Mesothelial cell of epicardium (in vitro differentiated cells): ENCODE data around the gene KANSL1. TPM values are rescaled to one million over a fixed set of nuclear protein-coding genes. Genes with fewer than 3 reads are reported as not detected.
"Not testable (repeated sequence)": the region's sequence is repeated elsewhere in the genome, so short reads cannot be mapped to it uniquely, and the experiment has no call there.

Source experiments
- DNase-seq, 2 experiments: peaks; one replicate each; pipeline ENCODE4 v3.0.0; 2021; ENCODE audit warnings: low spot score in 2 of 2; ENCODE audit not compliant: unreplicated experiment in 2 of 2
- H3K27ac Mint-ChIP-seq: 2 replicates; pipeline ENCODE4 v1.8.0; 2021; ENCODE audit warnings: mixed read lengths
- H3K27me3 Mint-ChIP-seq: 2 replicates; pipeline ENCODE4 v1.8.0; 2021; ENCODE audit warnings: low read depth, mixed read lengths
- H3K36me3 Mint-ChIP-seq: 2 replicates; pipeline ENCODE4 v1.8.0; 2021; ENCODE audit warnings: mixed read lengths
- H3K4me1 Mint-ChIP-seq: 2 replicates; pipeline ENCODE4 v1.8.0; 2021; ENCODE audit warnings: mixed read lengths
- H3K4me3 Mint-ChIP-seq: 2 replicates; pipeline ENCODE4 v1.8.0; 2021; ENCODE audit warnings: mild to moderate bottlenecking, moderate library complexity, mixed read lengths
- H3K9me3 Mint-ChIP-seq: 2 replicates; pipeline ENCODE4 v1.8.0; 2021; ENCODE audit warnings: mixed read lengths
- total RNA-seq: library from RNA; stranded (reverse); gene quantifications from 3 replicates; pipeline ENCODE4 v1.2.1, GENCODE V29; 2021
- TF ChIP-seq, protein P1 (sequence below): fragments of 200-600 bp; sonication (generic); IDR thresholded peaks from one replicate; pipeline ENCODE4 v1.5.0; 2021; ENCODE audit warnings: antibody characterized with exemption; ENCODE audit not compliant: unreplicated experiment

The KANSL1 gene
- total RNA-seq, 1 donor from 2014 or later = 189 TPM

DNA sequence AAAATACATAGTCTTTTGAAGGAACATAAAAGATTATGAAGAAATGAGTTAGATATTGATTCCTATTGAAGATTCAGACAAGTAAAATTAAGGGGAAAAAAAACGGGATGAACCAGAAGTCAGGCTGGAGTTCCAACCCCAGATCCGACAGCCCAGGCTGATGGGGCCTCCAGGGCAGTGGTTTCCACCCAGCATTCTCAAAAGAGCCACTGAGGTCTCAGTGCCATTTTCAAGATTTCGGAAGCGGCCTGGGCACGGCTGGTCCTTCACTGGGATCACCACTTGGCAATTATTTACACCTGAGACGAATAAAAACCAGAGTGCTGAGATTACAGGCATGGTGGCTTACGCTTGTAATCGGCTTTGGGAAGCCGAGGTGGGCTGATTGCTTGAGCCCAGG lies 184.6 kb downstream of the KANSL1 start:
- no peaks in the 10 kb centered on the region for H3K27me3 Mint-ChIP-seq
- H3K4me1 Mint-ChIP-seq = peaks cover 2% of the 10 kb centered on the region
- H3K27ac Mint-ChIP-seq = no peak overlapping the region
- H3K4me3 Mint-ChIP-seq = no peak overlapping the region
- H3K36me3 Mint-ChIP-seq = no peaks in the 10 kb centered on the region
- DNase-seq = no peak
- H3K9me3 Mint-ChIP-seq = peaks cover 6% of the 10 kb centered on the region
- TF ChIP-seq, protein P1, sequence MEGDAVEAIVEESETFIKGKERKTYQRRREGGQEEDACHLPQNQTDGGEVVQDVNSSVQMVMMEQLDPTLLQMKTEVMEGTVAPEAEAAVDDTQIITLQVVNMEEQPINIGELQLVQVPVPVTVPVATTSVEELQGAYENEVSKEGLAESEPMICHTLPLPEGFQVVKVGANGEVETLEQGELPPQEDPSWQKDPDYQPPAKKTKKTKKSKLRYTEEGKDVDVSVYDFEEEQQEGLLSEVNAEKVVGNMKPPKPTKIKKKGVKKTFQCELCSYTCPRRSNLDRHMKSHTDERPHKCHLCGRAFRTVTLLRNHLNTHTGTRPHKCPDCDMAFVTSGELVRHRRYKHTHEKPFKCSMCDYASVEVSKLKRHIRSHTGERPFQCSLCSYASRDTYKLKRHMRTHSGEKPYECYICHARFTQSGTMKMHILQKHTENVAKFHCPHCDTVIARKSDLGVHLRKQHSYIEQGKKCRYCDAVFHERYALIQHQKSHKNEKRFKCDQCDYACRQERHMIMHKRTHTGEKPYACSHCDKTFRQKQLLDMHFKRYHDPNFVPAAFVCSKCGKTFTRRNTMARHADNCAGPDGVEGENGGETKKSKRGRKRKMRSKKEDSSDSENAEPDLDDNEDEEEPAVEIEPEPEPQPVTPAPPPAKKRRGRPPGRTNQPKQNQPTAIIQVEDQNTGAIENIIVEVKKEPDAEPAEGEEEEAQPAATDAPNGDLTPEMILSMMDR = no peak

DNA sequence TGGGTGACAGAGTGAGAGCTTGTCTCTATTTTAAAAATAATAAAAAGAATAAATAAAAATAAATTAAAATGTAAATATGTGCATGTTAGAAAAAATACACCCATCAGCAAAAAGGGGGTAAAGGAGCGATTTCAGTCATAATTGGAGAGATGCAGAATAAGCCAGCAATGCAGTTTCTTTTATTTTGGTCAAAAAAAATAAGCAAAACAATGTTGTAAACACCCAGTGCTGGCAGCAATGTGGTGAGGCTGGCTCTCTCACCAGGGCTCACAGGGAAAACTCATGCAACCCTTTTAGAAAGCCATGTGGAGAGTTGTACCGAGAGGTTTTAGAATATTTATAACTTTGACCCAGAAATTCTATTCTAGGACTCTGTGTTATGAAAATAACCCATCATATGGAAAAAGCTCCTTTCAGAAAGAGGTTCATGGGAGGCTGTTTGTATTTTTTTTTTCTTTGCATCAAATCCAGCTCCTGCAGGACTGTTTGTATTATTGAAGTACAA lies 185.7 kb downstream of the KANSL1 start:
- Mint-ChIP-seq H3K36me3 (no peaks in the 10 kb centered on the region), H3K27ac (no peak overlapping the region), H3K4me1 (no peaks in the 10 kb centered on the region), H3K9me3 (peaks cover 6% of the 10 kb centered on the region), H3K4me3 (no peak overlapping the region), H3K27me3 (no peaks in the 10 kb centered on the region)
- TF ChIP-seq, protein P1 = no peak
- DNase-seq = no peak

DNA sequence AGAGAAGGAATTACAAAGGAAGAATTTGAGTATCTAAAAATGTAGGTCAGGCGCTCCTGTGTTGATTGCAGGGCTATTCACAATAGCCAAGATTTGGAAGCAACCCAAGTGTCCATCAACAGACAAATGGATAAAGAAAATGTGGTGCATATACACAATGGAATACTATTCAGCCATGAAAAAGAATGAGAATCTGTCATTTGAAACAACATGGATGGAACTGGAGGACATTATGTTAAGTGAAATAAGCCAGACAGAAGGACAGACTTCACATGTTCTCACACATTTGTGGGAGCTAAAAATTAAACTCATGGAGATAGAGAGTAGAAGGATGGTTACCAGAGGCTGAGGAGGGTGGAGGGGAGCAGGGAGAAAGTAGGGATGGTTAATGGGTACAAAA lies 187.1 kb downstream of the KANSL1 start:
- not testable (repeated sequence) for H3K9me3 Mint-ChIP-seq, H3K36me3 Mint-ChIP-seq, H3K4me3 Mint-ChIP-seq, H3K27ac Mint-ChIP-seq, DNase-seq, H3K4me1 Mint-ChIP-seq, H3K27me3 Mint-ChIP-seq

DNA sequence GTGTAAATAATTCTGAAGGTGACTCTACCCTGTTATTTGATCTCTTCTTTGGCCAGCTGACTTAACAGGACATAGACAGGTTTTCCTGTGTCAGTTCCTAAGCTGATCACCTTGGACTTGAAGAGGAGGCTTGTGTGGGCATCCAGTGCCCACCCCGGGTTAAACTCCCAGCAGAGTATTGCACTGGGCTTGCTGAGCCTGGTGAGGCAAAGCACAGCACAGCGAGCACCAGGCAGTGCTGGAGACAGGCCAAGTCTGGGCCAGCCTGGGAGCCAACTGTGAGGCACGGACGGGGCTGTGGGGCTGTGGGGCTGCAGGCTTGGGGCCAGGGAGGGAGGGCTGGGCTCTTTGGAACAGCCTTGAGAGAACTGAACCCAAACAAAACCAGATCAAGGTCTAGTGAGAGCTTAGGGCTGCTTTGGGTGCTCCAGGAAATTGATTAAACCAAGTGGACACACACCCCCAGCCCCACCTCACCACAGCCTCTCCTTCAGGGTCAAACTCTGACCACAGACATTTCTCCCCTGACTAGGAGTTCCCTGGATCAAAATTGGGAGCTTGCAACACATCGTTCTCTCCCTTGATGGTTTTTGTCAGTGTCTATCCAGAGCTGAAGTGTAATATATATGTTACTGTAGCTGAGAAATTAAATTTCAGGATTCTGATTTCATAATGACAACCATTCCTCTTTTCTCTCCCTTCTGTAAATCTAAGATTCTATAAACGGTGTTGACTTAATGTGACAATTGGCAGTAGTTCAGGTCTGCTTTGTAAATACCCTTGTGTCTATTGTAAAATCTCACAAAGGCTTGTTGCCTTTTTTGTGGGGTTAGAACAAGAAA lies 189.1 kb downstream of the KANSL1 start:
- TF ChIP-seq, protein P1 = no peak
- H3K9me3 Mint-ChIP-seq = peaks cover 6% of the 10 kb centered on the region
- H3K4me1 Mint-ChIP-seq = no peaks in the 10 kb centered on the region
- no peak for DNase-seq
- H3K4me3 Mint-ChIP-seq = no peak overlapping the region
- H3K36me3 Mint-ChIP-seq = no peaks in the 10 kb centered on the region
- no peak overlapping the region for H3K27ac Mint-ChIP-seq
- H3K27me3 Mint-ChIP-seq = no peaks in the 10 kb centered on the region

DNA sequence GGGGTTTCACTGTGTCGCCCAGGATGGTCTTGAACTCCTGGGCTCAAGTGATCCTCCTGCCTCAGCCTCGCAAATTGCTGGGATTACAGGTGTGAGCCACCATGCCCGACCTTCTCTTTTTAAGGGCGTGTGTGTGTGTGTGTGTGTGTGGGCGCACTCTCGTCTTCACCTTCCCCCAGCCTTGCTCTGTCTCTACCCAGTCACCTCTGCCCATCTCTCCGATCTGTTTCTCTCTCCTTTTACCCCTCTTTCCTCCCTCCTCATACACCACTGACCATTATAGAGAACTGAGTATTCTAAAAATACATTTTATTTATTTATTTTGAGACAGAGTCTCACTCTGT lies 190.3 kb downstream of the KANSL1 start:
- TF ChIP-seq, protein P1 = no peak
- Mint-ChIP-seq H3K27me3 (no peaks in the 10 kb centered on the region), H3K36me3 (no peaks in the 10 kb centered on the region), H3K4me1 (no peaks in the 10 kb centered on the region), H3K27ac (no peak overlapping the region), H3K4me3 (no peak overlapping the region), H3K9me3 (peaks cover 6% of the 10 kb centered on the region)
- no peak for DNase-seq

DNA sequence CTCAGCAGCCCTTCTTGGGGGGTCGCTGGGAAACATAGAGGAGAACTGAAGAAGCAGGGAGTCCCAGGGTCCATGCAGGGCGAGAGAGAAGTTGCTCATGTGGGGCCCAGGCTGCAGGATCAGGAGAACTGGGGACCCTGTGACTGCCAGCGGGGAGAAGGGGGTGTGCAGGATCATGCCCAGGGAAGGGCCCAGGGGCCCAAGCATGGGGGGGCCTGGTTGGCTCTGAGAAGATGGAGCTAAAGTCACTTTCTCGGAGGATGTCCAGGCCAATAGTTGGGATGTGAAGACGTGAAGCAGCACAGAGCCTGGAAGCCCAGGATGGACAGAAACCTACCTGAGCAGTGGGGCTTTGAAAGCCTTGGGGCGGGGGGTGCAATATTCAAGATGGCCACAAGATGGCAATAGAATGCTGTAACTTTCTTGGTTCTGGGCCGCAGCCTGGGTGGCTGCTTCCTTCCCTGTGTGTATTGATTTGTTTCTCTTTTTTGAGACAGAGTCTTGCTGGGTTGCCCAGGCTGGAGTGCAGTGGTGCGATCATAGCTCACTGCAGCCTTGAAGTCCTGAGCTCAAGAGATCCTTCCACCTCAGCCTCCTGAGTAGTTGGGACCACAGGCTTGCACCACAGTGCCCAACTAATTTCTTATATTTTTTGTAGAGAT lies 190.8 kb downstream of the KANSL1 start:
- no peaks in the 10 kb centered on the region for H3K27me3 Mint-ChIP-seq
- H3K36me3 Mint-ChIP-seq = no peaks in the 10 kb centered on the region
- no peak overlapping the region for H3K27ac Mint-ChIP-seq
- no peaks in the 10 kb centered on the region for H3K4me1 Mint-ChIP-seq
- no peak overlapping the region for H3K4me3 Mint-ChIP-seq
- TF ChIP-seq, protein P1 = peak; percentile 95
- peak; percentile 59 to 82 for DNase-seq
- peaks cover 6% of the 10 kb centered on the region for H3K9me3 Mint-ChIP-seq
